K562 (cell line): Measurements from ENCODE around the gene MMS22L. TPM values are rescaled to one million over a fixed set of nuclear protein-coding genes. Genes with fewer than 3 reads are reported as not detected.

Experiments
- DDX20 ChIP-seq: fragments of 450-650 bp; IDR thresholded peaks from 2 replicates; pipeline ENCODE4 v1.6.1; 2016; ENCODE audit warnings: missing genetic modification characterization, low read depth, mild to moderate bottlenecking, missing compliant biosample characterization, moderate library complexity
- IRF1 ChIP-seq: sonication (generic); formaldehyde crosslinking; IDR thresholded peaks from 2 replicates; pipeline ENCODE4 v1.8.0; 2022; ENCODE audit warnings: missing genetic modification reagents, mild to moderate bottlenecking, borderline replicate concordance
- KDM1A ChIP-seq, 2 experiments: fragments of 450-650 bp; IDR thresholded peaks; 2 replicates each; pipeline ENCODE4 v1.6.1; 2016; ENCODE audit warnings: mild to moderate bottlenecking in 2 of 2
- KDM4B ChIP-seq, 2 experiments: fragments of 450-650 bp in 1 of 2; sonication (generic) in 1 of 2; IDR thresholded peaks; 2 replicates each; pipeline ENCODE4 v1.6.1; 2016 to 2017; ENCODE audit warnings: borderline replicate concordance in 2 of 2, antibody characterized with exemption in 1 of 2, low read depth in 1 of 2, mild to moderate bottlenecking in 1 of 2
- RERE ChIP-seq: sonication (generic); formaldehyde crosslinking; IDR thresholded peaks from 2 replicates; pipeline ENCODE4 v1.8.0; 2023; ENCODE audit warnings: missing genetic modification reagents, mild to moderate bottlenecking, borderline replicate concordance
- TCF3 ChIP-seq: sonication (generic); formaldehyde crosslinking; IDR thresholded peaks from 2 replicates; pipeline ENCODE4 v1.4.0; 2020; ENCODE audit warnings: mild to moderate bottlenecking, missing genetic modification reagents
- ZNF695 ChIP-seq: fragments of 450-650 bp; formaldehyde crosslinking; IDR thresholded peaks from 2 replicates; pipeline ENCODE4 v1.4.0; 2020; ENCODE audit warnings: mild to moderate bottlenecking, moderate library complexity
- polyA plus RNA-seq, 8 experiments: library from polyadenylated mRNA; depleted of rRNA in 4 of 8; stranded (reverse) in 5 of 8; unstranded in 3 of 8; fragments of >200 nt; fragmentation: Nextera tagmentation in 2 of 8; fragmentation: Illumina TruSeq in 1 of 8; extraction: Ambion mirVana in 2 of 8; extraction: Trizol in 1 of 8; gene quantifications; 2 replicates each; pipeline versions ENCODE4 v1.2.1 to v1.2.3, GENCODE V29; 2011 to 2014; ENCODE audit warnings: inconsistent platforms in 1 of 8, missing spikeins in 1 of 8
- total RNA-seq, 7 experiments: library from RNA; depleted of rRNA in 6 of 7; stranded (reverse); fragments of >200 nt in 6 of 7; fragmentation: Illumina TruSeq in 2 of 7; extraction: Trizol in 2 of 7; gene quantifications; 2 replicates each; pipeline versions ENCODE4 v1.2.1 to v1.2.3, GENCODE V29; 2011 to 2021; ENCODE audit warnings: low replicate concordance in 1 of 7

MMS22L gene
- total and polyA plus RNA-seq, 9 of the 15 experiments (the other 6 are each of a cell fraction or from before 2014, with no cell fraction given) = 13.0 to 59.5 (median 26.9) TPM

GRCh38 chr6:97154015-97154414 is 129.0 kb downstream of the MMS22L start (continued):
- TF ChIP-seq RERE (CRISPR knock-in tag) (no peak), DDX20 (tag) (no peak), IRF1 (CRISPR knock-in tag) (no peak), KDM4B (IDR thresholded peaks at IDR 0.05; ENCODE audit: borderline replicate concordance in 2 of 2, low read depth in 1 of 2) (no peak), ZNF695 (CRISPR knock-in tag) (no peak), TCF3 (no peak), KDM1A (IDR thresholded peaks at IDR 0.05) (no peak)
